Suprapubic skin (tissue), 4 donors: ENCODE data around the gene CDK8. TPM values are rescaled to one million over a fixed set of nuclear protein-coding genes. Genes with fewer than 3 reads are reported as not detected.

Source experiments
- DNase-seq, 2 donors: peaks; one replicate each; pipeline ENCODE4 v3.0.0-alpha.2; 2019; ENCODE audit warnings: low spot score in 2 of 2
- H3K27ac ChIP-seq: fragments of 200-600 bp; sonication (generic); one replicate; pipeline ENCODE4 v1.5.1; 2019
- H3K27me3 ChIP-seq: fragments of 200-600 bp; sonication (generic); one replicate; pipeline ENCODE4 v1.5.1; 2019
- H3K36me3 ChIP-seq: fragments of 200-600 bp; sonication (generic); one replicate; pipeline ENCODE4 v1.5.1; 2019
- H3K4me1 ChIP-seq: fragments of 200-600 bp; sonication (generic); one replicate; pipeline ENCODE4 v1.5.1; 2019
- H3K4me3 ChIP-seq: fragments of 200-600 bp; sonication (generic); one replicate; pipeline ENCODE4 v1.5.1; 2019; ENCODE audit warnings: mild to moderate bottlenecking
- H3K9me3 ChIP-seq: fragments of 200-600 bp; sonication (generic); one replicate; pipeline ENCODE4 v1.5.1; 2019
- CTCF ChIP-seq, 2 donors: fragments of 200-600 bp in 1 of 2; fragments of 450-650 bp in 1 of 2; sonication (generic) in 1 of 2; IDR thresholded peaks; one replicate each; pipeline ENCODE4 v1.5.1; 2016 to 2019; ENCODE audit warnings: antibody characterized with exemption in 2 of 2, mild to moderate bottlenecking in 1 of 2, moderate library complexity in 1 of 2
- EP300 ChIP-seq: sonication (generic); formaldehyde crosslinking; IDR thresholded peaks from one replicate; pipeline ENCODE4 v1.6.1; 2017; ENCODE audit warnings: antibody characterized with exemption
- POLR2A ChIP-seq, 2 donors: fragments of 450-650 bp; IDR thresholded peaks; one replicate each; pipeline ENCODE4 v1.6.1; 2017; ENCODE audit warnings: antibody characterized with exemption in 2 of 2, mild to moderate bottlenecking in 2 of 2, moderate library complexity in 2 of 2
- POLR2AphosphoS5 ChIP-seq, 3 donors: sonication (generic); formaldehyde crosslinking; IDR thresholded peaks; one replicate each; pipeline ENCODE4 v1.6.1; 2017; ENCODE audit warnings: antibody characterized with exemption in 3 of 3
- WGBS: methylation state at CpG from one replicate; pipeline ENCODE4 v1.1.5; 2018; 5-methylcytosine and 5-hydroxymethylcytosine counted together
- total RNA-seq, 4 donors: library from RNA; depleted of rRNA; stranded (reverse); fragments of >200 nt; gene quantifications; one replicate each; pipeline ENCODE4 v1.1.0, GENCODE V29; 2016

Gene CDK8
- total RNA-seq, 4 donors from 2014 or later = 9.8 to 13.3 (median 12.5) TPM

GRCh38 chr13:26253262-26253786 lies 605 bp upstream of the CDK8 start:
- H3K4me1 ChIP-seq = peaks cover 14% of the 10 kb centered on the region
- peak overlapping the region; percentile 93 for H3K27ac ChIP-seq
- no peaks in the 10 kb centered on the region for H3K9me3 ChIP-seq
- no peaks in the 10 kb centered on the region for H3K27me3 ChIP-seq
- H3K36me3 ChIP-seq = no peaks in the 10 kb centered on the region
- DNase-seq = no peak
- WGBS = 44% methylated on average over 9 of the region's 9 CpGs
- no peak for TF ChIP-seq POLR2A (IDR thresholded peaks at IDR 0.05)
- no peak for TF ChIP-seq CTCF (IDR thresholded peaks at IDR 0.05)
- no peak for TF ChIP-seq EP300
- no peak for TF ChIP-seq POLR2AphosphoS5 (IDR thresholded peaks at IDR 0.05)
- H3K4me3 ChIP-seq = peak overlapping the region; percentile 90

GRCh38 chr13:26254583-26255111 lies 718 bp downstream of the CDK8 start:
- 1% methylated on average over 30 of the region's 35 CpGs for WGBS
- H3K9me3 ChIP-seq = no peaks in the 10 kb centered on the region
- TF ChIP-seq POLR2A (IDR thresholded peaks at IDR 0.05) = no peak
- TF ChIP-seq POLR2AphosphoS5 (IDR thresholded peaks at IDR 0.05) = no peak
- no peak for TF ChIP-seq CTCF (IDR thresholded peaks at IDR 0.05)
- no peak for TF ChIP-seq EP300
- peak overlapping the region; percentile 90 for H3K4me3 ChIP-seq
- H3K36me3 ChIP-seq = no peaks in the 10 kb centered on the region
- H3K4me1 ChIP-seq = peaks cover 14% of the 10 kb centered on the region
- H3K27me3 ChIP-seq = no peaks in the 10 kb centered on the region
- DNase-seq = peak; percentile 78 to 87
- H3K27ac ChIP-seq = peak overlapping the region; percentile 93

GRCh38 chr13:26255115-26255514 lies 1.2 kb downstream of the CDK8 start:
- peak overlapping the region; percentile 90 for H3K4me3 ChIP-seq
- no peaks in the 10 kb centered on the region for H3K36me3 ChIP-seq
- no peak for DNase-seq
- no peaks in the 10 kb centered on the region for H3K9me3 ChIP-seq
- no peaks in the 10 kb centered on the region for H3K27me3 ChIP-seq
- H3K4me1 ChIP-seq = peaks cover 14% of the 10 kb centered on the region
- 1% methylated on average over 7 of the region's 7 CpGs for WGBS
- H3K27ac ChIP-seq = peak overlapping the region; percentile 93
- no peak for TF ChIP-seq EP300

- Histone ChIP-seq H3K4me1 (peaks cover 14% of the 10 kb centered on the region), H3K27ac (no peak overlapping the region), H3K9me3 (no peaks in the 10 kb centered on the region), H3K4me3 (no peak overlapping the region), H3K27me3 (no peaks in the 10 kb centered on the region), H3K36me3 (no peaks in the 10 kb centered on the region)
- TF ChIP-seq EP300 = no peak
- DNase-seq = no peak
- 73% methylated on average over 10 of the region's 10 CpGs for WGBS
These were observed 1.9 kb downstream of the CDK8 start for GRCh38 chr13:26255691-26256277.

GRCh38 chr13:26257049-26257448 lies 3.1 kb downstream of the CDK8 start:
- WGBS = 58% methylated on average over 2 of the region's 2 CpGs
- Histone ChIP-seq H3K27me3 (no peaks in the 10 kb centered on the region), H3K27ac (no peak overlapping the region), H3K4me3 (no peak overlapping the region), H3K9me3 (no peaks in the 10 kb centered on the region), H3K36me3 (no peaks in the 10 kb centered on the region), H3K4me1 (peaks cover 14% of the 10 kb centered on the region)
- TF ChIP-seq POLR2AphosphoS5 (IDR thresholded peaks at IDR 0.05) = no peak
- TF ChIP-seq POLR2A (IDR thresholded peaks at IDR 0.05) = no peak
- no peak for TF ChIP-seq CTCF (IDR thresholded peaks at IDR 0.05)
- TF ChIP-seq EP300 = no peak
- DNase-seq = no peak

- Histone ChIP-seq H3K27ac (no peak overlapping the region), H3K4me1 (peaks cover 14% of the 10 kb centered on the region), H3K9me3 (no peaks in the 10 kb centered on the region), H3K27me3 (no peaks in the 10 kb centered on the region), H3K36me3 (no peaks in the 10 kb centered on the region), H3K4me3 (no peak overlapping the region)
- DNase-seq = no peak
- WGBS = 75% methylated on average over 3 of the region's 3 CpGs
- no peak for TF ChIP-seq CTCF (IDR thresholded peaks at IDR 0.05)
These were observed 5.7 kb downstream of the CDK8 start for GRCh38 chr13:26259634-26260033.
